NCI-H1694 (cell line): ENCODE measurements around the gene NUMBL.

ENCODE experiments used
- DNase-seq: peaks from one replicate; lab custom pipeline; 2025; lab: John Stamatoyannopoulos, UW

NUMBL gene

DNA sequence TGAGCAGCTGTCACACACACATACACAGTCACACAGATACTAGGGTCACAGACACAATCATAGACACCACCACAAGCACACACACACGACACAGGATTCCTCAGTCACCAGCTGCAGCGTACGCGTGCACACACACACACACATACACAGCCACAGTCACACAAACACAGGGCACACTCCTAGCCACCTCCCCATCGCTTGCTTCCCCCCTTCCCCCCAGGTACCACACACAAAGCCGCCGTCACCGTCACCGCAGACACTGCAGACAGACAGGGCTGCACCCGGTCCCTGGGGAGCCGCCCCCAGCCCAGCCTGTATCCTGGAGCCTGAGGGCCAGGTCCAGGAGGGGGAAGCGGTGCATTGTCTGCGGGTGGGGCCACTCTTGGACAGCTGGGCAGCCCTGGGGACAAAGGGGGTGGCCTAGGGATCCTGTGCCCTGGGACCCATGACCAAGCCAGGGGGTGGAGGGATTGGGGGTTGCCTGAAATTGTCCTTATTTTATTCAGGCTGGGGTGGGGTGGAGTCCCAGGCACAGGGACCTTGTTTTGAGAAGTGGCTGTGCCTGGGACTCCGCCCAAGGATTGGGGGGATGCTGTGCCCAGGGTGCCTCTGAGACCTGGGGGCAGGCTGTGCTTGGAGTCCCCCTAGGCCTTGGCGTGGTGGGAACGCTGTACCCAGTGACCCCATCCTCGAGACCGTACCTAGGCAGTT is 957 bp downstream of the NUMBL start:
- DNase-seq: no peak

DNA sequence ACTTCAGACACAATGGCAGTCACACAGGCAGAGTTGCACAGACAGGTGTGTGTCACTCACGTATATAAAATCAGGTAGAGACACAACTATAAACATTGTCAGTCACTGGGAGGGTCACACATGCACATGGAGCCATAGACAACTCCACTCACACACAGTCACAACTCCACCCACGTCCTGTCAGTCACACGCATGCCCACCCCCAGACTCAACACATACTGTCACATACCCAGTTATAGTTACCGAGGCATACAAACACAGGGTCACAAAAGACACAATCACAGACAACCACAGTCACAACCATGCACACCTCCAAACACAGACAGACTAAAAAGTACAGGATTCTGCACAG is 1.5 kb downstream of the NUMBL start:
- no peak for DNase-seq

DNA sequence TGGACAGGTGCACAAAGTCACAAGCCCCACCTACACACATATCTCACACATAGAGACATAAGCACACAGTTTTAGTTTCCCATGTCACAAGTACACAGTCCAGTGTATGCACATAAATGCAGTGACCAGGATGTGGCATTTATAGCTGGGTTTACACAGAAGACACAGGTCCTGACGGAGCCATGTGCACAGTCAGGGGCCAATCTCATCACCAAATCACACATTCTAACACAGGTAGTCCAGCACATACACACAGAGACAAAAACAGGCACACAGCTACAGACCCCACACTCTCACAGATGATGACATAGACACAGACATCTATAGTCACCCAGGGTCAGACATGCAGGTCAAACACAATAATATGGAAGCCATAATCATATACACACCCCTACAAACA is 2.1 kb downstream of the NUMBL start:
- DNase-seq: no peak

DNA sequence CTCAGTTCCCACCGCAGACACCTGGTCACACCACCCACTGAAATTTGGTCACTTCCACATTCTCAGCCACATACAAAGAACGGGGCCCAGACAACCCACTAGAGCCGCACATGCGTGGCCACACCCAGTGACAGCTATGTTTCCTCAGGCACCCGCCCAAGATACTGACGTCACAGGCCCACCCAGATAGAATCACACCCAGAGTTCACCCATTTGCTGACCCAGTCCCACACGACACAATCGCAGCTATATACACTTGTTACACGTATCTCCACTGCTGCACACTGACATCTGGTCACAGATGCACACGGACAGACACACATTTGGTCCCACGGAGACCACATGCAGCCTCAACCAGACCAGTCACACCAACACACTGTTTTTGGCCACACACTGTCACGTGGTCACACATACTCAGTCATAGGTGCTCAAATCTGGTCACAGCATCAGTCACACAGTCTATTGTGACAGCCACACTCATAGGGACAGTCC is 2.9 kb downstream of the NUMBL start:
- no peak for DNase-seq

DNA sequence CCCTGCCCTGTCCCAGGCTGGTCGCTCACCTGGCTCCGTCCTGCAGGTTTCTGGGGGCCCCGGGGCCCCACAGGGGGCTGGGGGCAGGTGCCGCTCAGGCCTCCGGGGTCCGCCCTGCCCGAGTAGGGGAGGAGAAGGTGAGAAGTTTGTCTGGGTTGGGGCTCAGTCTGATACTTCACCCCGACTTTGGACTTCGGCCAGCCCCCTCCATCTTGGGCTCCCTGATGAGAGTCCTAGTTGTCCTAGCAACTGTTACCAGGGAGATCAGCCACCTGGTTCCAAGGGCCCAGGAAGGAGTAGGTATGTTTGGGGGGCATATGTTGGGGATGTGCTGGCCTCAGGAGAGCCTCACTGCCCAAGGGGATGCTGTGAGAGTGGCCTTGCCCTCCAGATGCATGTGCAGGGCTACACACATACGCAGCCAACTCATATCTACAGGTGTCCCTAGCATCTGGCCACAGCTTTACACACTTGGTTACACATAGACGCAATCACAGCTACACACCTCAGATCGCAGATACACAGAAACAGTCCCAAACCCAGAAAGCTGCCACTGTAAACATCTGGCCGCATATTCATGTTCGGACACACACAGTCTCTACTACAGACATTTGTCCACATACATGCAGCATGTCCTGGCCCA is 3.4 kb downstream of the NUMBL start:
- DNase-seq: no peak

DNA sequence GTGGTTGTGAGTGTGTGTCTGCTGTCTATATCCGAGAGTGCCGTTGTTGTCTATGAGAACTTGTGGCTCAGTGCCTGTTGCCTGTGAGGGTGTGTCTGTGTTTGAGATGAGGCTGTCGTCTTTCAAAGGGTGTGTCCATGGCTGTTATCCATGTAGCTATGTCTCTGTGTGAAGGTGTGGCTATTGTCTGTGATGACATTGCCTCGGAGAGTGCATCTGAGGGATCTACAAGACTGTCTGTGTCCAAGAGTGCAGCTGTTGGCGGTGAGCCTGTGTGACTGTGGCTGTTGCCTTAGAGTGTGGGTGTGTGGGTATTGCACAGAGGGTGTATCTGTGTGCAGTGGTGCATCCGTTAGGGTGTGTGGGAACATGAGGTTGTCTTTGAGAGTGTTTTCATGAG is 4.9 kb downstream of the NUMBL start:
- DNase-seq: no peak

DNA sequence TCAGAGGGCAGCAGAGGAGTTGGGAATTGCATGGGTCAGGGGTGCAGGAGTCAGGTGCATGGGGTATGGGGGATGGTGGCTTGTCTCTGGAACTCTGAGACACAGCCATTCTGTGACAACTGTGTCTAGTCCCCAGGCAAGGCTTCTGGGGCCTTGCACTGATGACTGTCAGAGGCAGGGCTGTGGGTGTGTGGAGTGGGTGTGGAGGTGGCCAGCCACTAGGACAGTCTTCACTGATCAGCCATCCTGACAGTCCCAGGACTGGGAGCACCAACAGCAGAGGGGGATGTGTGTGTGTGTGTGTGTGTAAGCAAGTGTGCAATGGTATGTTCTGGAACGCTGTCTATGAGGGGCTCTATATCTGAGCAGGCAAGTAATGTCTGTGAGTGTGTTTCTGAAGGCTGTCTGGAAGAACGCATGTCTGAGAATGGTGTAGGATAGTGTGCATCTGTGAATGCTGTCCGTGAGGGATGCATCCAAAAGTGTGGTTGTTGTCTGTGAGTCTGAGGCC is 5.4 kb downstream of the NUMBL start:
- DNase-seq: no peak

DNA sequence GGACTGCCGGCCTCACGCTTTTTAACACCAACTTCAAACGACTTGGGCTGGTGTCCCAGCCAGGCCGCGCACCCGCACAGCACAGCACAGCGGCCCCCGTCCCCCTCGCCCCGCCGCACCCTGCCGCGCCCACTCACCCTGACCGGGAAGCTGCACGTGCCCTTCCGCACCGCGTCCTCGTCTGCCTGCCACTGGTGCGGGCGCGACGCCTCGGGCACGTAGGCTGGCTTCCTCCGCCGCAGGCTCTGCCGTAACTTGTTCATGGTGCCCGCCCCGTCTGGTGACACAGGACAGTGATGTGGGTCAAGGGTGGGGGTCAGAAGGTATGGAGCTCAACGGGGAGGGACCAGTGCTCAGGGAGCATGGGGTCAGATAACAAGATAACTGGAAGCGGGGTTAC is 6.2 kb downstream of the NUMBL start:
- no peak for DNase-seq

DNA sequence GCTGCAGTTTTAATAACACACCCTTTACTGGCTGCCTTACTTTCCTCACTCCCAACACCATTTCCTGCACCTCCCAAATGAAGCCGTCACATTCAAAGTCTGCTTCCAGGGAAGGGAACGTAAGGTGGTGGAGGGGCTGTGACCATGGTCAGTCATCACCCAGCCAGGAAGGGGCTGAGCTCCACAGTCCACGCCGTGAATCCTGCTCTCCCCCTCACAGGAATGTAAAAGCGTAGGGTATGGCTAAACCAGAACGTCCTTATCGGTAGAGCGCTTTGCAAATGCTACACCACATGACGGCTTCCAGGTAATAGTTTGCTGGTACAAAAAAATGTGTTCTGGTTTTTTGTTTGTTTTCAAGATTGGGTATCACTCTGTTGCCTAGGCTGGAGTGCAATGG is 7.0 kb downstream of the NUMBL start:
- no peak for DNase-seq

DNA sequence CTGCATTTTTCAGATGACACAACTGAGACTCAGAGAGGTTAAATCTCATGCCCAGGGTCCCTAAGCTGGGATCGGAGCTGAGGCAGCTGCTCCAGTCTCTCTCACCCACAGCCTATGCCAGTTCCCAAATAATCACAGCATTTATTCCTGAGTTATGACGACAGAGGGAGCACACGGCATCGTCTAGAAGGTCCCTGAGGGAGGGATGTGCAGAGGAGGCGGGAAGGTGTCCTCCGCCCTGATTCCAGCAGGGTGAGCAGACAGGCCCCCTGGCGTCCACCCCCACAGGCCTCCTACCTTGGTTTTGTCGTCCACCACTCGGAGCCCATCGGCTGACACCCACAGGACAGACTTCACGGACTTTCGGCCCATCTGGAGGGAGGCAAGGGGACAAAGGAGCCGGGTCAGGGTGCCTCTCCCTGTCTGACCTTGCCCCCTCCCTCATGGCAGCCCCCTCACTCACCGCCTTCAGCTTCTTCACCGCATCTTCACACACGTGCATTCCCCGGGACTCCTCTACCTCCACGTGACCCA is 8.0 kb downstream of the NUMBL start:
- DNase-seq: no peak

DNA sequence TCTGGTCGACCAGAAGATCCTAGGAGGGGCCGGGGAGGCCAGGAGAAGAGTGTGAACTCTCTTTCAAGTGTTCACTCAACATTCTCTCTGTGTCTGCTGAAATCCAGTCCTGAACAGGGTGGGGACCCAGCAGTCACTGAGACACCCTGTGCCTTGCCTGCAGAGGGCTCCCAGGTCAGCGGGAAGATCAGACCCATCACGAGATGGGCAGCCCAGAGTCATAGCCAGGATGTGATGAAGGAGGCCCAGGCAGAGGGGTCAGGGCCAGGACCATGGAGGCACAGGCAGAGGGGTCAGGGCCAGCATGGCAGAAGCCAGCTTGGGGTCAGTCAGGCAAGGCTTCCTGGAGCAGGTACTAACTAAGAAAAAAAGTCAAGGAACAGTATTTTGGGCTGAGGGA is 9.4 kb downstream of the NUMBL start:
- DNase-seq: no peak

DNA sequence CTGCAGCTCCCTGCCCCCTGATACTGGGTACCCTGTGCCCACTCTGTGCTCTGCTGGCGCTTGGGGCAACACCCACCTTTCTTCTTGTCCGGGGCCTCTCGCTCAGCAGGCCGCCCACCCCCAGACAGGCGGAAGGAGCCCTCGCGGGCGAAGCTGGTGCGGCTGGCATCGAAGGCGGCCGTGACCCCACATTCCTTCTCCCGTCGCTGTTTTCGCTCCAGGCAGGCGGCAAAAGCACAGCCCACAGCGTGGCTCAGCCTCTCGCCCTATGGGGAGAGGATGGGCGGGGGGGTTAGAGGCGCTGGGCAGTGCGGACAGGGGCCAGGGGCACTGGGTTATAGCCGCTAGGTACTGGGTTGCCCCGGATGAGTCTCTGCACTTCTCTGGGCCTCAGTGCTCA is 13.3 kb downstream of the NUMBL start:
- DNase-seq: no peak

DNA sequence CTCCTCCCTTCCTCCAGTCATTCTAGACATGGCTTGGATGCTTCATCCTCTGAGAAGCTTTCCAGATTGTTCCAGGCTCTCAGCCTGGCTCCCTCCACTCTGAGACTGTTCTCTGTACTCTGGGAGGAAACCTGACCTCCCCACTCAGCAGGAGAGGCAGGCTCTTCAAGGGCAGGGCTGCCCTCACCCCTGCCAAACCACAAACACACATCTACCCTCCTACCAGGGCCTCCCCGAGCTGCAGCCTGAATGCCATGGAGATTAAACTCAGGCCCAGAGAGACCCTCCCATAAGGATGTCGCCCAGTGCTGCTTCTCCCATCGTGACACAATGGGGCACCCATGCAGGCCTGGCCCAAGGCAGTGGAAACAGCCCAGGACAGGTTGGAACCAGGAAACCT is 16.2 kb downstream of the NUMBL start:
- DNase-seq: no peak

DNA sequence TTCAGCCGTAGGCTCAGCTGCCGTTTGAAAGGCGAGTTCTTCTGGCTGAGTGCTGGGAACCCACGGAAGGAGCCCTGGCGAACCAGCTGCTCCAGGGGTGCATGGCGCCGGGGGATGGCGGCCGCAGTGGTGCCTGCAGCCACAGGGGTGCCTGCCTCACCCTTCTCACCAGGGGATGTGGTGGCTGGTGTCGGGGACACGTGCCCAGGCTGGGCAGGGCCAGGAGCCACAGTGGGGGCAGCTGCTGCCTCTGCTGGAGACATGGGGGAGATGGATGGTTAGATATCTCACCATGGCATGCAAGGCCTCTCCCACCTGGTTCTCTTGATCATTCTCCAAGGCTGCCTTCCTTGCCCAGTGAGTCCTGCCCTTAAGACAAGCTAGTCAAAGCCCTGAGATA is 17.1 kb downstream of the NUMBL start:
- no peak for DNase-seq

DNA sequence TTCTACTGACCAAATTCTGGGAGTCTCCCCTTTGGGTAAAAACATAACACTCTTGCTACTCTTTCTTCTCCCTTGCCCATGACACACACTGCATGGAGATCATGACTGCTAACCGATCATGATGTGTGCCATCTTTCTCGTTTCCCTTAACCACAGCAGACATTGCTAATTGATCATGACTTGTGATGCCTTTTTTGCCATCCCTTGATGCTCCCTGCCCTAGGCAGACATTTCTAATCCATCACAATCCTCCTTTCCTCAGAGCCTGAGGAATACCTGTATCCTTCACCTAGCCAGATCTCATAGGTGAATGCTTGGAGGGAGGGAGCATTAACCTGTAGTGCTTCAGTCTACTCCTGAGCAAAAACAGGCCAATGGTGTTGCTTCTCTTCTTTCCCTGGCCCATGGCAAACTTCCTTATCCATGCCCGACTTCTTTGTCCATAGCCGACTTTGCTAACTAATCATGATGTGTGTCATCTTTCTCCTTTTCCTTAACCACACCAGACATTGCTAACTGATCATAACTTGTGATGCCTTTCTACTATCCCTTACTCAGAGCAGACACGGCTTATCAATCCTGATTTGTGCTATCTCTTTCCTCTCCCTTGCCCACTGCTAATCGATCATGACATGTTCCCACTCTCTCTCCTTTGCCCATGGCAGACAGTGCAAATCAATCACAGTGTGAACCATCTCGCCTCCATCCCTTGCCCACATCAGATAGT is 17.7 kb downstream of the NUMBL start:
- no peak for DNase-seq

DNA sequence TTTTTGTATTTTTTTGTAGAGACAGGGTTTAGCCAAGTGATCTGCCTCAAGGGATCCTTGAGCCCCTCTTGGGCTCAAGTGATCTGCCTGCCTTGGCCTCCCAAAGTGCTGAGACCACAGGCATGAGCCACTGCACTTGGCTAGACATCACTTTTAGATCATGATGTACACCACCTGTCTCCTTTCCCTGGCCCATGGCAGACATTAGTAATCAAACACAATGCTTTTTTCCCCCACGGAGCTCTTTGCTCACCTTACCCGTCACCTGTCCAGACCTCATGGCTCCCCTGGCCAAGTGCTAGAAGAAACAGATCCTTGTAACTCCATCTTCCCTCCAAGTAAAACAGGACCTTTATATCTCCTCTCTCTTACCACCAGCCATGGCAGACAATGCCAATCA is 18.4 kb downstream of the NUMBL start:
- no peak for DNase-seq

DNA sequence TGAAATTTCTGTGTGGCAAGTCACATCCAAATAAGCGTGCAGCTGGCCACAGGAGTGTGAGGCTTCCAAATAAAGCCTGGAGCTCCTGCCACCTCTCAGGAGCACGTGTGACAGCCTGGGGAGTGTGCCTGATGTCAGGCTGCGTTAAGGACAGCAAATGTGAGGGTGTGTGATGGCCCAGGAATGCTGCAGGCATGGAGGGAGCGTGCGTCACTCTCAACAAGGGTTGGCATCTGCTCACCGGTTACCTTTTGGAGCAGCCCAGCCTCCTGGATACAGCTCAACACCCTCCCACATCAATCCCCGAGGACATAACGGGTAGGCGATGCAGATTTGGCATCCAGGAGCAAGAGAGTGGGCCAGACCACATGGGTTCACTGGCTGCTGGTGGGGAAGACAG is 19.0 kb downstream of the NUMBL start:
- no peak for DNase-seq

DNA sequence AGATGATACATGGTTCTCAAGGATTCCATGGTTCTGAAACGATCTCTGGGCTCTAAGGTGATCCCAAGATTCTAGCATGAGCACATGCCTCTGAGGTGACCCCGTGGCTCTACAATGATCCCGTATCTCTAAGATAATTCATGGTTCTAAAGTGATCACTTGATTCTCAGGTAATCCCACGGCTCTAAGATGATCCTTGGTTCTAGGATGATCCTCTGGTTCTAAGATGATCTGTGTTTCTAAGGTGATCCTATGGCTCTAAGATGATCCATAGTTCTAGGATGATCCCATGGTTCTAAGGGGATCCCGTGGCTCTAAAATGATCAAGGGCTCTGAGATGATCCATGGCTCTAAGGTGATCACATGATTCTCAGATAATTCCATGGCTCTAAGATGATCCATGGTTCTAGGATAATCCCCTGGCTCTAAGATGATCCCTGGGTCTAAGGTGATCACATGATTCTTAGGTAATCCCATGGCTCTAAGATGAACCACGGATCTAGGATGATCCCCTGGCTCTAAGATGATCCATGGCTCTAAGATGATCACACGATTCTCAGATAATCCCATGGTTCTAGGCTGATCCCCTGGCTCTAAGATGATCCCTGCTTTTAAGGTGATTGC is 21.3 kb downstream of the NUMBL start:
- no peak for DNase-seq

DNA sequence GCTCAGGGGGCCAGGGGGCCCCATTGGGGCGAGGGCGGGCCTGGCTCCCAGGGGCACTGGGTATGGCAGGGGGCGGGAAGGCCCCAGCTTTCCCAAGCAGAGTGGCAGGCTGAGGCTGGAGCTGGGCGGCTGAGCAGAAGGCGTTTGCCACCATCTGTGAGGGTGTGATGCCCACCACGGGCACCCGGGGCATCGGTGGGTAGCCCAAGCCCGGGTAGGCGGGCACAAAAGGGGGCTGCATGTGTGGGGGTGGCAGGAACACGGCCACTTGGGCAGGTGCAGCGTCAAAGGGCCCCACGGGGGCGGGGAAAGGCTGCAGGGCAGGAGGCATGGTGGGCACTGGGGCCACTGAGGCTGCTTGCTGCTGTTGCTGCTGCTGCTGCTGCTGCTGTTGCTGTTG is 22.8 kb downstream of the NUMBL start:
- DNase-seq: no peak

DNA sequence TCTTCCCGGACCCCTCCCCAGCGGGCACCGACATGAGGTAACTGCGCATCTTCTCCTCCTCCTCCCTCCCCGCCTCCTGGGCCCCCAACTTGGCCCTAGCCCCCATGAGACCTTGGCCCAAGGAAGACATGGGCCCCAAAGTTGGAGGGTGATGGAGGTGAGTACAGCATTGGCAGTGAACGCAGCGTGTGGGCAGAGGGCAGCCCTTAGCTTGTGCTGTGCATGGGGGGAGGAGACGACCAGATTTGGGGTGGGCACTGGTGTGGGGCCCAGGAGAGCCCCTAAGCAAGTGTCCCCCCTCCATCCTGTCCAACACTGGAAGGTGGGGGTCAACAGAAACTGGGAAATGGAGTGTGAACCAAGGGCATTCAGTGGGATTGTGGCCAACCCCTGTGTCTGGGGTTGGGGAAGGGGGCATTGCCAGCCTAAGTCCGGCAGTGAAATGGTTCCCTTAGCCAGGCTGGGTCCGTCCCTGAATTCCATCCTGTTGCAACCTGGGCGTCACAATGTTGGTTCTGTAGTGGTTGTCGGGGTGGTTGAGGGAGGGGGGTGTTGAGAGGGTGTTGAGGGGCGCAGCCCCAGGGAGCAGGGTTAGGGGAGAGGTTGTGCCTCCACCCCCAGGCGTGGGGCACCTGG is 23.5 kb downstream of the NUMBL start:
- DNase-seq: no peak

DNA sequence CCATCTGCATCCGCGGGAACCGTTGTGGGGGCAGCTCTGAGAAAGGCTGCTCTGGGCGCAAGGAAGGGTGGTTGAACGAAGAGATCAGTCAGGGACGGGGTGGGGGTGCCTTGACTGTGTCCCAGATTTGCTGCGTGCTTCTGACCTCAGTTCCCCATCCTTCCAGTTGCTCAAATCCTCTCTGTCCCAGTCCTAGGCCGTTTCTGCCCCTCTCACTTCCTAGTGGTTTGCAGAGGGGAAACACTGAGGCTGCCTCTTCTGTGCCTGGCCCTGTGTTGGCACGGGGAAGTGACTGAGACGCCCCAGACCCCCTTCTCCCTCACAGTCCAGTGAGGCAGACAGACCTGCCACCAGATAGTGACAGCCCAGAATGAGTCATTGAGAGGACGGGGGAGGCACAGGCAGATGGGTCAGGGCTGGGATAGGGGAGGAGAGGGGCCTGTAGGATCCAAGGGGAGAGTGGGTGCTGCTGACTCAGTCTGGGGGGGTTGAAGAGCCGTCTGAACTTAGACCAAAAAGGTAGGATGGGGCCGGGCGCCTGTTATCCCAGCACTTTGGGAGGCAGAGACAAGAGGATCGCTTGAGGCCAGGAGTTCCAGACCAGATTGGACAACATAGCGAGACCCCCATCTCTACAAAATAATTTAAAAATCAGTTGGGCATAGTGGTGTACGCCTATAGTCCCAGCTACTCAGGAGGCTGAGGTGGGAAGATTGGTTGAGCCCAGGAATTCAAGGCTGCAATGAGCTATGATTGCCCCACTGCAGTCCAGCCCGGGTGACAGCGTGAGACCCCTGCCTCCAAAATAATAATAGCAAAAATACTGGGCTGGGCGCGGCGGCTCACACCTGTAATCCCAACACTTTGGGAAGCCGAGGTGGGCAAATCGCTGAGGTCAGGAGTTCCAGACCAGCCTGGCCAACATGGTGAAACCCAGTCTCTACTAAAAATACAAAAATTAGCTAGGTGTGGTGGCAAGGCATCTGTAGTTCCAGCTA is 26.5 kb downstream of the NUMBL start:
- no peak for DNase-seq
